Stomach (tissue), 9 donors: ENCODE measurements around the gene FBXW8. TPM values are rescaled to one million over a fixed set of nuclear protein-coding genes. Genes with fewer than 3 reads are reported as not detected.

Source experiments
- DNase-seq, 2 donors: peaks; one replicate each; pipeline versions ENCODE4 v3.0.0 to v3.0.0-alpha.2; 2013 to 2019
- H3K27ac ChIP-seq, 5 donors: fragments of 200-600 bp in 4 of 5; sonication (generic) in 4 of 5; one replicate each; pipeline ENCODE4 v1.5.1; 2013 to 2019; ENCODE audit warnings: mild to moderate bottlenecking in 1 of 5, moderate library complexity in 1 of 5
- H3K27me3 ChIP-seq, 3 donors: fragments of 200-600 bp; sonication (generic); one replicate each; pipeline ENCODE4 v1.5.1; 2017 to 2019; ENCODE audit warnings: mixed run types in 1 of 3
- H3K36me3 ChIP-seq, 4 donors: fragments of 200-600 bp; sonication (generic); 1 replicate in 3 of 4; 2 replicates in 1 of 4; pipeline ENCODE4 v1.5.1; 2016 to 2019
- H3K4me1 ChIP-seq, 4 donors: fragments of 200-600 bp; sonication (generic); one replicate each; pipeline ENCODE4 v1.5.1; 2016 to 2019
- H3K4me3 ChIP-seq, 4 donors: fragments of 200-600 bp; sonication (generic) in 3 of 4; one replicate each; pipeline ENCODE4 v1.5.1; 2016 to 2019; ENCODE audit warnings: mild to moderate bottlenecking in 1 of 4
- H3K9me3 ChIP-seq, 4 donors: fragments of 200-600 bp; sonication (generic); one replicate each; pipeline ENCODE4 v1.5.1; 2016 to 2019
- CTCF ChIP-seq, 7 experiments: fragments of 450-650 bp in 4 of 7; fragments of 200-600 bp in 3 of 7; sonication (generic) in 3 of 7; IDR thresholded peaks; one replicate each; pipeline ENCODE4 v1.5.1; 2016 to 2019; ENCODE audit warnings: antibody characterized with exemption in 7 of 7, control low read depth in 2 of 7, mild to moderate bottlenecking in 1 of 7
- EP300 ChIP-seq: sonication (generic); formaldehyde crosslinking; IDR thresholded peaks from one replicate; pipeline ENCODE4 v1.6.1; 2017; ENCODE audit warnings: antibody characterized with exemption
- POLR2A ChIP-seq, 4 donors: fragments of 450-650 bp; IDR thresholded peaks; one replicate each; pipeline ENCODE4 v1.6.1; 2016; ENCODE audit warnings: antibody characterized with exemption in 4 of 4, control low read depth in 2 of 4, mild to moderate bottlenecking in 1 of 4, moderate library complexity in 1 of 4
- POLR2AphosphoS5 ChIP-seq, 3 donors: sonication (generic); formaldehyde crosslinking; IDR thresholded peaks; one replicate each; pipeline ENCODE4 v1.6.1; 2016; ENCODE audit warnings: antibody characterized with exemption in 3 of 3
- WGBS, 5 donors: extraction: QIAGEN DNeasy Blood & Tissue Kit in 3 of 5; methylation state at CpG; one replicate each; pipeline versions ENCODE4 v1.1.5 to v1.1.7; 2013 to 2018; 5-methylcytosine and 5-hydroxymethylcytosine counted together
- intact Hi-C: fragments of 100-400 bp; cut with DNase I; formaldehyde crosslinking; loops from one replicate; pipeline ENCODE4 v1.15.1; 2023; ENCODE audit warnings: low total_unique reads
- polyA plus RNA-seq, 3 donors: library from polyadenylated mRNA; stranded (reverse); fragments of 200-250 nt; gene quantifications; one replicate each; pipeline ENCODE4 v1.2.3, GENCODE V29; 2013
- total RNA-seq, 5 donors: library from RNA; depleted of rRNA; stranded (reverse); fragments of >200 nt; gene quantifications; one replicate each; pipeline versions ENCODE4 v1.1.0 to v1.2.3, GENCODE V29; 2014 to 2016
- donor health status: healthy with polysubstance abuse.
- donor health status: Bipolar disorder and iron deficiency.
- donor health status: healthy.

The FBXW8 gene
- total and polyA plus RNA-seq, 8 donors = 3.2 to 28.7 (median 6.7) TPM

- Histone ChIP-seq H3K9me3 (no peaks in the 10 kb centered on the region), H3K27me3 (no peaks in the 10 kb centered on the region), H3K4me1 (peaks cover 5 to 17% (median 10%) of the 10 kb centered on the region in 4 donors), H3K27ac (no peak overlapping the region), H3K4me3 (no peak overlapping the region), H3K36me3 (peaks cover 14 to 70% (median 66%) of the 10 kb centered on the region in 4 donors)
- intact Hi-C loops = no loop called here
- WGBS, 5 donors = 92 to 94% (median 92%) methylated on average over 15 of the region's 15 CpGs
- DNase-seq = no peak
- TF ChIP-seq EP300 (no peak), POLR2A (IDR thresholded peaks at IDR 0.05) (no peak), CTCF (IDR thresholded peaks at IDR 0.05) (no peak), POLR2AphosphoS5 (IDR thresholded peaks at IDR 0.05) (no peak)
These were observed 40.0 kb downstream of the FBXW8 start for GRCh38 chr12:116950628-116951325.

GRCh38 chr12:116954710-116955381 is 44.1 kb downstream of the FBXW8 start:
- H3K9me3 ChIP-seq = no peaks in the 10 kb centered on the region
- WGBS, 5 donors = 37 to 62% (median 47%) methylated on average over 13 of the region's 13 CpGs
- H3K36me3 ChIP-seq = peaks cover 0 to 33% (median 30%) of the 10 kb centered on the region in 4 donors
- peak; percentile 31 to 74 for DNase-seq
- TF ChIP-seq POLR2A (IDR thresholded peaks at IDR 0.05) (no peak), EP300 (no peak), POLR2AphosphoS5 (IDR thresholded peaks at IDR 0.05) (no peak), CTCF (IDR thresholded peaks at IDR 0.05) (no peak)
- H3K4me3 ChIP-seq = no peak overlapping the region
- peaks cover 6 to 33% (median 24%) of the 10 kb centered on the region in 4 donors for H3K4me1 ChIP-seq
- intact Hi-C loops = no loop called here
- no peaks in the 10 kb centered on the region for H3K27me3 ChIP-seq
- peak overlapping the region in 2 of 5 donors; percentile 17 to 31 for H3K27ac ChIP-seq

- Histone ChIP-seq H3K4me1 (peaks cover 6 to 34% (median 26%) of the 10 kb centered on the region in 4 donors), H3K4me3 (no peak overlapping the region), H3K36me3 (peaks cover 0 to 28% (median 25%) of the 10 kb centered on the region in 4 donors), H3K9me3 (no peaks in the 10 kb centered on the region), H3K27ac (peak overlapping the region in 2 of 5 donors; percentile 17 to 31), H3K27me3 (no peaks in the 10 kb centered on the region)
- TF ChIP-seq EP300 = no peak
- TF ChIP-seq CTCF (IDR thresholded peaks at IDR 0.05) = peak in 1 of 7 experiments; percentile 53
- TF ChIP-seq POLR2AphosphoS5 (IDR thresholded peaks at IDR 0.05) = peak in 2 of 3 donors; percentile 5 to 62
- no peak for TF ChIP-seq POLR2A (IDR thresholded peaks at IDR 0.05)
- 58 to 64% (median 62%) methylated on average over 4 of the region's 4 CpGs for WGBS, 5 donors
- peak; percentile 70 to 83 for DNase-seq
- intact Hi-C loops = no loop called here
These were observed 44.8 kb downstream of the FBXW8 start for GRCh38 chr12:116955382-116956021.

GRCh38 chr12:116958402-116959197 is 47.9 kb downstream of the FBXW8 start:
- Histone ChIP-seq H3K36me3 (no peaks in the 10 kb centered on the region), H3K27me3 (no peaks in the 10 kb centered on the region), H3K27ac (no peak overlapping the region), H3K4me3 (no peak overlapping the region), H3K9me3 (no peaks in the 10 kb centered on the region), H3K4me1 (peaks cover 6 to 48% (median 31%) of the 10 kb centered on the region in 4 donors)
- WGBS, 5 donors = 61 to 82% (median 70%) methylated on average over 6 of the region's 6 CpGs
- TF ChIP-seq POLR2A (IDR thresholded peaks at IDR 0.05) (no peak), EP300 (no peak), POLR2AphosphoS5 (IDR thresholded peaks at IDR 0.05) (no peak), CTCF (IDR thresholded peaks at IDR 0.05) (no peak)
- intact Hi-C loops = no loop called here
- DNase-seq = peak in 1 of 2 donors; percentile 28
